Kidney (tissue), 22 donors: ENCODE measurements around the gene SLC47A1. TPM values are rescaled to one million over a fixed set of nuclear protein-coding genes. Genes with fewer than 3 reads are reported as not detected.
A peak's percentile ranks its signal among the peaks of the same experiment; 100 is the strongest.

Experiments
- DNase-seq, 5 donors: peaks; one replicate each; pipeline ENCODE4 v3.0.0-alpha.2; 2013 to 2020
- FAIRE-seq: peaks from 2 replicates; lab custom pipeline; 2012; peaks lifted over from hg19 to GRCh38; lab: Jason Lieb, UNC
- H3K27ac ChIP-seq, 2 donors: one replicate each; pipeline ENCODE4 v1.7.0; 2013; ENCODE audit warnings: low read depth in 2 of 2, low read length in 2 of 2, inconsistent platforms in 1 of 2
- H3K27me3 ChIP-seq: one replicate; pipeline ENCODE4 v1.7.1; 2013; ENCODE audit warnings: low read length, inconsistent platforms; ENCODE audit not compliant: control insufficient read depth, insufficient read depth
- H3K36me3 ChIP-seq, 3 donors: one replicate each; pipeline versions ENCODE4 v1.7.0 to v1.7.1; 2013; ENCODE audit warnings: low read length in 3 of 3, control low read depth in 1 of 3, inconsistent platforms in 1 of 3; ENCODE audit not compliant: insufficient read depth in 3 of 3, control insufficient read depth in 2 of 3
- H3K4me1 ChIP-seq, 3 donors: one replicate each; pipeline versions ENCODE4 v1.7.0 to v1.7.1; 2013; ENCODE audit warnings: low read length in 3 of 3, inconsistent platforms in 1 of 3, low read depth in 1 of 3; ENCODE audit not compliant: control insufficient read depth in 2 of 3, insufficient read depth in 2 of 3
- H3K4me3 ChIP-seq, 3 donors: one replicate each; pipeline versions ENCODE4 v1.7.0 to v1.8.1; 2013; ENCODE audit warnings: low read length in 3 of 3, control low read depth in 1 of 3, inconsistent platforms in 1 of 3
- H3K9ac ChIP-seq, 3 donors: one replicate each; pipeline versions ENCODE4 v1.7.0 to v1.7.1; 2013; ENCODE audit warnings: low read length in 3 of 3, control low read depth in 1 of 3, inconsistent platforms in 1 of 3
- H3K9me3 ChIP-seq, 3 donors: one replicate each; pipeline versions ENCODE4 v1.7.0 to v1.7.1; 2013; ENCODE audit warnings: low read length in 3 of 3, control low read depth in 1 of 3, inconsistent platforms in 1 of 3; ENCODE audit not compliant: control insufficient read depth in 2 of 3, insufficient read depth in 1 of 3
- intact Hi-C: fragments of 100-400 bp; cut with DNase I; formaldehyde crosslinking; loops from one replicate; pipeline ENCODE4 v1.11.1; 2022
- long read RNA-seq, 10 donors: library from polyadenylated mRNA in 1 of 10; unstranded in 1 of 10; transcript quantifications; one replicate each; pipeline ENCODE4 v2.0.0 and lab custom pipeline, GENCODE V29; 2021 to 2026
- polyA plus RNA-seq: library from polyadenylated mRNA; stranded (reverse); fragments of 350-450 nt; fragmentation: Illumina TruSeq; extraction: RNeasy Lipid Tissue Mini Kit (QIAGEN cat#74804); gene quantifications from one replicate; pipeline ENCODE4 v1.2.3, GENCODE V29; 2014; ENCODE audit warnings: low read depth, low replicate concordance; ENCODE audit not compliant: insufficient read depth
- total RNA-seq: library from RNA; stranded (reverse); fragmentation: NEBNext Ultra II Directional; extraction: Animal tissue kit (Norgen Biotek cat#: 25700); gene quantifications from one replicate; pipeline ENCODE4 v1.2.1, GENCODE V29; 2021
- TF ChIP-seq, protein P1 (sequence below): IDR thresholded peaks from 3 replicates; pipeline ENCODE4 v1.5.1; 2012; ENCODE audit warnings: mild to moderate bottlenecking, moderate library complexity, borderline replicate concordance; ENCODE audit not compliant: insufficient read depth; ENCODE audit errors: extremely low read depth
- donor health status: control.
- donor health status: control.
- donor health status: control.
- donor health status: control.
- donor health status: control.
- donor health status: DM: yes; HTN: yes; CAD: no.
- donor health status: Normal renal cell carcinoma (clear cell type).

The SLC47A1 gene, protein sequence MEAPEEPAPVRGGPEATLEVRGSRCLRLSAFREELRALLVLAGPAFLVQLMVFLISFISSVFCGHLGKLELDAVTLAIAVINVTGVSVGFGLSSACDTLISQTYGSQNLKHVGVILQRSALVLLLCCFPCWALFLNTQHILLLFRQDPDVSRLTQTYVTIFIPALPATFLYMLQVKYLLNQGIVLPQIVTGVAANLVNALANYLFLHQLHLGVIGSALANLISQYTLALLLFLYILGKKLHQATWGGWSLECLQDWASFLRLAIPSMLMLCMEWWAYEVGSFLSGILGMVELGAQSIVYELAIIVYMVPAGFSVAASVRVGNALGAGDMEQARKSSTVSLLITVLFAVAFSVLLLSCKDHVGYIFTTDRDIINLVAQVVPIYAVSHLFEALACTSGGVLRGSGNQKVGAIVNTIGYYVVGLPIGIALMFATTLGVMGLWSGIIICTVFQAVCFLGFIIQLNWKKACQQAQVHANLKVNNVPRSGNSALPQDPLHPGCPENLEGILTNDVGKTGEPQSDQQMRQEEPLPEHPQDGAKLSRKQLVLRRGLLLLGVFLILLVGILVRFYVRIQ
- total RNA-seq (26.0 TPM), polyA plus RNA-seq (94.8 TPM)
- long read RNA-seq, donor 1, partial matches to known transcripts: 0 of 2 reads
- long read RNA-seq, donor 1, other reads (novel, unspliced or antisense): 0 of 2 reads
- long read RNA-seq, donor 2, partial matches to known transcripts: 0 of 3 reads
- long read RNA-seq, donor 2, other reads (novel, unspliced or antisense): 0 of 3 reads
- long read RNA-seq, donor 3, partial matches to known transcripts: 28 of 32 reads
- long read RNA-seq, donor 3, other reads (novel, unspliced or antisense): 0 of 32 reads
- long read RNA-seq, donor 4: 0 reads
- long read RNA-seq, donor 5: 0 reads
- long read RNA-seq, donor 6: 0 reads
- long read RNA-seq, donor 7, transcript SLC47A1-201 (17 exons, 3,280 nt): major isoform, 21 of 31 reads
- long read RNA-seq, donor 7, partial matches to known transcripts: 1 of 31 reads
- long read RNA-seq, donor 7, other reads (novel, unspliced or antisense): 9 of 31 reads
- long read RNA-seq, donor 8, partial matches to known transcripts: 0 of 3 reads
- long read RNA-seq, donor 8, other reads (novel, unspliced or antisense): 0 of 3 reads
- long read RNA-seq, donor 9, partial matches to known transcripts: 0 of 2 reads
- long read RNA-seq, donor 9, other reads (novel, unspliced or antisense): 0 of 2 reads
- long read RNA-seq, donor 10, partial matches to known transcripts: 0 of 2 reads
- long read RNA-seq, donor 10, other reads (novel, unspliced or antisense): 0 of 2 reads

DNA sequence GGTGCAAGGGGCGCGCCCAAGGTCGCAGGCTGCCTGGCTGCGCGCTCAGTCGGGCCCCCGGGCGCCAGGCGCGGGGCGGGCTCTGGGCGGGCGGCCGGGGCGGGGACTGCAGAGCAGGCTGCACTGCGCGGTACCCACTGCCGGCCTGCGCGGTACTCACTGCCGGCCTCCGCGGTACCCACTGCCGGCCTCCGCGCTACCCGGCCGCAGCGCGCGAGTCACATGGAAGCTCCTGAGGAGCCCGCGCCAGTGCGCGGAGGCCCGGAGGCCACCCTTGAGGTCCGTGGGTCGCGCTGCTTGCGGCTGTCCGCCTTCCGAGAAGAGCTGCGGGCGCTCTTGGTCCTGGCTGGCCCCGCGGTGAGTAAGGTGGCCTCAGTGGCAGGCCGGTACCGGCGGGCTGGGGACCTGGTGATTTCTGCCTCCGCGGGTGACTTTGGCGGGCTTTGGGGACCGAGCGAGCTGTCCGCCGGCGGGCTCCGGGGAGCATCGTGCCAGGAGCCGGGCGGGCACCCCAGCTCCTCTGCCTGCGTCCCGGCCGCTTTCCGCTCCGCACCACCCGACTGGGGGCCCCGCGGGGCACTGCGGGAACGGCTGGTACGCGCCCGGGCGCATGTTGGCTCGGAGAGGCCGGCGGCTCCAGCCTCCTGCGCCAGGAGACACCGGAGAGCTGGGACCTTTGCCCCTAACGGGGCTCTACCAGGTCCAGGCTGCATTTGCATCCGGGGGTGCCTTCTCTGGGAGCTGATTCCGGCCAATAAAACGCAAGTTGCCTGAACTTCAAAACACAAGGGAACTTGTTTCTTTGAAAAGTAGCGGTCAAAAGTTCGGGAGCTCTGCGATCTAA lies at the start of gene SLC47A1:
TSS of gene SLC47A1 (plus strand) at position 137 of the 844 bp plus-strand sequence. CDS start at position 223, 86 bp downstream.
- intact Hi-C loops: no loop called here
- Histone ChIP-seq H3K9ac (peak within 1 kb of the TSS in 2 of 3 donors; percentile 64 to 90), H3K9me3 (no peaks in the 10 kb centered on the region), H3K27ac (peak within 1 kb of the TSS; percentile 89 to 98), H3K4me3 (peak within 1 kb of the TSS; percentile 26 to 88 (median 78)), H3K4me1 (peaks cover 0 to 11% (median 2%) of the 10 kb centered on the region in 3 donors), H3K27me3 (no peaks in the 10 kb centered on the region), H3K36me3 (no peaks in the 10 kb centered on the region)
- DNase-seq: peak in 4 of 5 donors; percentile 68 to 74 (median 68)
- no peak for FAIRE-seq
- TF ChIP-seq, protein P1, sequence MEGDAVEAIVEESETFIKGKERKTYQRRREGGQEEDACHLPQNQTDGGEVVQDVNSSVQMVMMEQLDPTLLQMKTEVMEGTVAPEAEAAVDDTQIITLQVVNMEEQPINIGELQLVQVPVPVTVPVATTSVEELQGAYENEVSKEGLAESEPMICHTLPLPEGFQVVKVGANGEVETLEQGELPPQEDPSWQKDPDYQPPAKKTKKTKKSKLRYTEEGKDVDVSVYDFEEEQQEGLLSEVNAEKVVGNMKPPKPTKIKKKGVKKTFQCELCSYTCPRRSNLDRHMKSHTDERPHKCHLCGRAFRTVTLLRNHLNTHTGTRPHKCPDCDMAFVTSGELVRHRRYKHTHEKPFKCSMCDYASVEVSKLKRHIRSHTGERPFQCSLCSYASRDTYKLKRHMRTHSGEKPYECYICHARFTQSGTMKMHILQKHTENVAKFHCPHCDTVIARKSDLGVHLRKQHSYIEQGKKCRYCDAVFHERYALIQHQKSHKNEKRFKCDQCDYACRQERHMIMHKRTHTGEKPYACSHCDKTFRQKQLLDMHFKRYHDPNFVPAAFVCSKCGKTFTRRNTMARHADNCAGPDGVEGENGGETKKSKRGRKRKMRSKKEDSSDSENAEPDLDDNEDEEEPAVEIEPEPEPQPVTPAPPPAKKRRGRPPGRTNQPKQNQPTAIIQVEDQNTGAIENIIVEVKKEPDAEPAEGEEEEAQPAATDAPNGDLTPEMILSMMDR: no peak

DNA sequence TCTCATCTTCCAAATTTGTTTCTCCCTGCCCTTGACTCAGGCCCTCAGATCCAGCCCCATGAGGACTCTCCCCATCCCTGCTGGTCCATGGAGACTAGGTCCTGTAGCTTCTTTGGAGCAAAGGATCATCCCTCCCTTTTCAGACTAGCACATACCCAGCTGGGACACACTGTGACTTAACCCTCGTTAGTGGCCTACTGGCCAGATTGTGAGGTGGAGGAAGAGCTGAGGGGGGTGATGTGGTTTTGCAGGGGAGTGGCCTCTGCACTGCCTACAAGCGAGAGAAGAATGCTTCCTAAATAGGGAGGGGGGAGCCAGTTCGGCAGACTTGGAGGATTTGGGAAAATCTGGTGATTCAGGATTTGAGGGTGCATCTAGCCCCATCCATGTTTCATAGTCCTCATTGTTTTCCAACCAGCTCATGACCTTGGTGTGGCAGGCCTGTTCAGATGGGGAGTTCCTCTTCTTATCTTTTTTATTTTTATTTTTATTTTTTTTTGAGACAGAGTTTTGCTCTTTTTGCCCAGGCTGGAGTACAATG lies 47.8 kb upstream of the SLC47A1 start:
- no peak overlapping the region for H3K27ac ChIP-seq
- FAIRE-seq: no peak
- H3K36me3 ChIP-seq: no peaks in the 10 kb centered on the region
- peaks cover 0 to 2% (median 0%) of the 10 kb centered on the region in 3 donors for H3K4me1 ChIP-seq
- TF ChIP-seq, protein P1: no peak
- H3K27me3 ChIP-seq: no peaks in the 10 kb centered on the region
- no peak for DNase-seq
- H3K4me3 ChIP-seq: no peak overlapping the region
- no peaks in the 10 kb centered on the region for H3K9me3 ChIP-seq
- no peak overlapping the region for H3K9ac ChIP-seq
- intact Hi-C loops: no loop called here
